Thymus (tissue), 11 donors: ENCODE data around the gene NFIC. TPM values are rescaled to one million over a fixed set of nuclear protein-coding genes. Genes with fewer than 3 reads are reported as not detected.
"Not testable (repeated sequence)": the region's sequence is repeated elsewhere in the genome, so short reads cannot be mapped to it uniquely, and the experiment has no call there.

Source experiments
- DNase-seq, 9 donors: peaks; one replicate each; pipeline ENCODE4 v3.0.0-alpha.2; 2013; ENCODE audit warnings: low spot score in 9 of 9, low read depth in 6 of 9, missing footprints in 1 of 9
- H3K27ac ChIP-seq, 2 donors: one replicate each; pipeline ENCODE4 v1.5.1; 2013; ENCODE audit warnings: control low read depth in 1 of 2, low read depth in 1 of 2, low read length in 1 of 2, mild to moderate bottlenecking in 1 of 2, moderate library complexity in 1 of 2
- H3K27me3 ChIP-seq, 2 donors: one replicate each; pipeline ENCODE4 v1.5.1; 2013; ENCODE audit warnings: low read length in 1 of 2; ENCODE audit not compliant: control insufficient read depth in 2 of 2, insufficient read depth in 1 of 2
- H3K36me3 ChIP-seq, 2 donors: one replicate each; pipeline ENCODE4 v1.5.1; 2013; ENCODE audit warnings: low read length in 1 of 2, mild to moderate bottlenecking in 1 of 2, moderate library complexity in 1 of 2; ENCODE audit not compliant: control insufficient read depth in 2 of 2, insufficient read depth in 2 of 2
- H3K4me1 ChIP-seq, 2 donors: one replicate each; pipeline ENCODE4 v1.5.1; 2013; ENCODE audit warnings: low read length in 2 of 2; ENCODE audit not compliant: control insufficient read depth in 2 of 2, insufficient read depth in 2 of 2
- H3K4me3 ChIP-seq, 2 donors: one replicate each; pipeline ENCODE4 v1.5.1; 2013; ENCODE audit warnings: low read length in 2 of 2, control low read depth in 1 of 2, mild to moderate bottlenecking in 1 of 2
- H3K9me3 ChIP-seq, 2 donors: one replicate each; pipeline ENCODE4 v1.5.1; 2013; ENCODE audit warnings: low read length in 1 of 2, mild to moderate bottlenecking in 1 of 2; ENCODE audit not compliant: control insufficient read depth in 2 of 2, insufficient read depth in 1 of 2
- WGBS: extraction: QIAGEN DNeasy Blood & Tissue Kit; methylation state at CpG from one replicate; pipeline ENCODE4 v1.1.7; 2013; 5-methylcytosine and 5-hydroxymethylcytosine counted together
- polyA plus RNA-seq: library from polyadenylated mRNA; stranded (reverse); fragments of 200-250 nt; gene quantifications from one replicate; pipeline ENCODE4 v1.2.3, GENCODE V29; 2013
- total RNA-seq: library from RNA; stranded (reverse); fragments of 120-200 nt; gene quantifications from one replicate; pipeline ENCODE4 v1.2.4, GENCODE V29; 2013
- donor health status: healthy.

NFIC gene
- total and polyA plus RNA-seq, 2 donors, result 2.1 to 17.0 TPM

- not testable (repeated sequence) for DNase-seq, H3K9me3 ChIP-seq, H3K4me3 ChIP-seq, H3K27ac ChIP-seq, H3K27me3 ChIP-seq
- Histone ChIP-seq H3K36me3 (peaks cover 30 to 45% of the 10 kb centered on the region in 2 donors), H3K4me1 (peaks cover 7 to 28% of the 10 kb centered on the region in 2 donors)
- WGBS, result 94% methylated on average over 18 of the region's 18 CpGs
Measured at GRCh38 chr19:3508121-3508661, 141.8 kb downstream of the NFIC start.

GRCh38 chr19:3508771-3509535 lies 142.6 kb downstream of the NFIC start:
- no peak for DNase-seq
- peaks cover 30 to 50% of the 10 kb centered on the region in 2 donors for H3K36me3 ChIP-seq
- WGBS, result 96% methylated on average over 23 of the region's 23 CpGs
- H3K27ac ChIP-seq, result no peak overlapping the region
- H3K9me3 ChIP-seq, result peaks cover 0 to 1% of the 10 kb centered on the region in 2 donors
- peaks cover 7 to 28% of the 10 kb centered on the region in 2 donors for H3K4me1 ChIP-seq
- H3K27me3 ChIP-seq, result no peaks in the 10 kb centered on the region
- H3K4me3 ChIP-seq, result no peak overlapping the region

- peaks cover 33 to 53% of the 10 kb centered on the region in 2 donors for H3K36me3 ChIP-seq
Measured at GRCh38 chr19:3509566-3509989, 143.2 kb downstream of the NFIC start.

GRCh38 chr19:3510727-3511126 lies 144.3 kb downstream of the NFIC start:
- H3K36me3 ChIP-seq, result peaks cover 35 to 53% of the 10 kb centered on the region in 2 donors
- H3K4me1 ChIP-seq, result peaks cover 8 to 16% of the 10 kb centered on the region in 2 donors
- WGBS, result 96% methylated on average over 22 of the region's 22 CpGs
- peaks cover 0 to 1% of the 10 kb centered on the region in 2 donors for H3K9me3 ChIP-seq
- H3K27me3 ChIP-seq, result no peaks in the 10 kb centered on the region
- DNase-seq, result no peak
- H3K27ac ChIP-seq, result no peak overlapping the region
- H3K4me3 ChIP-seq, result no peak overlapping the region

More at GRCh38 chr19:3509566-3509989, 143.2 kb downstream of the NFIC start:
- no peaks in the 10 kb centered on the region for H3K27me3 ChIP-seq
- H3K9me3 ChIP-seq, result peaks cover 0 to 1% of the 10 kb centered on the region in 2 donors
- no peak for DNase-seq
- WGBS, result 97% methylated on average over 15 of the region's 15 CpGs
- peaks cover 7 to 28% of the 10 kb centered on the region in 2 donors for H3K4me1 ChIP-seq
- H3K27ac ChIP-seq, result no peak overlapping the region
- H3K4me3 ChIP-seq, result no peak overlapping the region

- 96% methylated on average over 26 of the region's 26 CpGs for WGBS
- Histone ChIP-seq H3K4me1 (peaks cover 14 to 19% of the 10 kb centered on the region in 2 donors), H3K4me3 (no peak overlapping the region), H3K36me3 (peaks cover 39 to 53% of the 10 kb centered on the region in 2 donors), H3K27ac (no peak overlapping the region), H3K27me3 (no peaks in the 10 kb centered on the region), H3K9me3 (no peaks in the 10 kb centered on the region)
- no peak for DNase-seq
Measured at GRCh38 chr19:3511506-3512251, 145.3 kb downstream of the NFIC start.

GRCh38 chr19:3512562-3513228 lies 146.3 kb downstream of the NFIC start:
- H3K27me3 ChIP-seq, result no peaks in the 10 kb centered on the region
- peaks cover 40 to 51% of the 10 kb centered on the region in 2 donors for H3K36me3 ChIP-seq
- no peaks in the 10 kb centered on the region for H3K9me3 ChIP-seq
- no peak overlapping the region for H3K27ac ChIP-seq
- peaks cover 7 to 11% of the 10 kb centered on the region in 2 donors for H3K4me1 ChIP-seq
- no peak overlapping the region for H3K4me3 ChIP-seq
- DNase-seq, result no peak
- over 99% methylated on average over 17 of the region's 17 CpGs for WGBS

GRCh38 chr19:3513229-3514140 lies 147.1 kb downstream of the NFIC start:
- Histone ChIP-seq H3K4me3 (no peak overlapping the region), H3K4me1 (peaks cover 7% of the 10 kb centered on the region in 2 donors), H3K9me3 (no peaks in the 10 kb centered on the region), H3K27me3 (no peaks in the 10 kb centered on the region), H3K36me3 (peaks cover 42 to 52% of the 10 kb centered on the region in 2 donors), H3K27ac (no peak overlapping the region)
- 98% methylated on average over 23 of the region's 23 CpGs for WGBS
- no peak for DNase-seq

- no peaks in the 10 kb centered on the region for H3K9me3 ChIP-seq
- H3K27me3 ChIP-seq, result no peaks in the 10 kb centered on the region
- H3K36me3 ChIP-seq, result peaks cover 43 to 48% of the 10 kb centered on the region in 2 donors
- 97% methylated on average over 12 of the region's 12 CpGs for WGBS
- no peak overlapping the region for H3K4me3 ChIP-seq
- no peak for DNase-seq
- H3K4me1 ChIP-seq, result peaks cover 6 to 7% of the 10 kb centered on the region in 2 donors
- H3K27ac ChIP-seq, result no peak overlapping the region
Measured at GRCh38 chr19:3514930-3515329, 148.5 kb downstream of the NFIC start.
